ENCODE results near the gene ROBO4. TPM values are rescaled to one million over a fixed set of nuclear protein-coding genes. Genes with fewer than 3 reads are reported as not detected.

The ROBO4 gene
- total and polyA plus RNA-seq, 9 of the 15 experiments (the other 6 are each of a cell fraction or from before 2014, with no cell fraction given) = not detected

GRCh38 chr11:124840666-124841065 is 57.0 kb downstream of the ROBO4 start:
- DNase-seq (ENCODE audit: extremely low read depth in 1 of 4, low spot score in 3 of 4) (no peak), FAIRE-seq (no peak), ATAC-seq (no peak)
- no peak overlapping the region for H2AFZ ChIP-seq (ENCODE audit: low read depth, low read length)
- H3K4me2 ChIP-seq (ENCODE audit: insufficient read depth, low read length) = no peak overlapping the region
- H3K9me3 ChIP-seq (replicated peaks; ENCODE audit: control insufficient read depth, insufficient read depth, low read depth, low read length) = no peaks in the 10 kb centered on the region
- no TSS peak for BruUV-seq (replicated peaks)
- H3K4me1 ChIP-seq (replicated peaks in 1 of 2; ENCODE audit: control insufficient read depth in 2 of 2, insufficient read depth in 2 of 2, low read length in 2 of 2) = peaks cover 3 to 16% of the 10 kb centered on the region in 2 experiments; a peak in 3 of 5 replicates
- intact Hi-C loops (cut with micrococcal nuclease) (no loop called here), in situ Hi-C loops (cut with MboI) (loop anchor here (25.0 kb wide), 1 partner anchor 428 kb away; the partner anchor contains the start of gene OR8B4)
- H3K27me3 ChIP-seq (ENCODE audit: control insufficient read depth in 2 of 2, insufficient read depth in 2 of 2, low read length in 2 of 2) = peaks cover 66 to 67% of the 10 kb centered on the region in 2 experiments
- 0 out of 2 replicates have a peak, but pooled peaks cover 6% of the 10 kb centered on the region for H4K20me1 ChIP-seq (replicated peaks; ENCODE audit: control insufficient read depth, insufficient read depth, low read length)
- H3K4me3 ChIP-seq = no peak overlapping the region
- no peak overlapping the region for H3K9ac ChIP-seq (ENCODE audit: insufficient read depth in 1 of 2, low read depth in 2 of 2, low read length in 2 of 2)
- ChIA-PET POLR2A (interaction anchor here (0.6 kb wide), 1 partner anchor 218 kb away, joined by 3 read pairs; the partner anchor contains the start of gene TBRG1), CTCF (ENCODE audit: low intra/inter-chr PET ratio) (no interaction called here)
- WGBS (ENCODE audit: insufficient coverage, low coverage, missing lambda C conversion rate) = 4% methylated on average over 1 of the region's 1 CpG
- no peak overlapping the region for H3K27ac ChIP-seq (ENCODE audit: extremely low read depth, low read depth, low read length)
- no peaks in the 10 kb centered on the region for H3K36me3 ChIP-seq (ENCODE audit: control insufficient read depth, insufficient read depth, low read length)
- no peaks in the 10 kb centered on the region for H3K9me1 ChIP-seq (ENCODE audit: control insufficient read depth, insufficient read depth, low read length)
- no peaks in the 10 kb centered on the region for H3K79me2 ChIP-seq (ENCODE audit: control insufficient read depth, insufficient read depth, low read length)
- TF ChIP-seq HDAC6 (IDR thresholded peaks at IDR 0.05; ENCODE audit: low read depth, low read length) = no peak
- no peak for TF ChIP-seq ATF1 (CRISPR knock-in tag; IDR thresholded peaks at IDR 0.05)
- TF ChIP-seq ATF1 (tag; IDR thresholded peaks at IDR 0.05) = no peak
- TF ChIP-seq, protein P1, sequence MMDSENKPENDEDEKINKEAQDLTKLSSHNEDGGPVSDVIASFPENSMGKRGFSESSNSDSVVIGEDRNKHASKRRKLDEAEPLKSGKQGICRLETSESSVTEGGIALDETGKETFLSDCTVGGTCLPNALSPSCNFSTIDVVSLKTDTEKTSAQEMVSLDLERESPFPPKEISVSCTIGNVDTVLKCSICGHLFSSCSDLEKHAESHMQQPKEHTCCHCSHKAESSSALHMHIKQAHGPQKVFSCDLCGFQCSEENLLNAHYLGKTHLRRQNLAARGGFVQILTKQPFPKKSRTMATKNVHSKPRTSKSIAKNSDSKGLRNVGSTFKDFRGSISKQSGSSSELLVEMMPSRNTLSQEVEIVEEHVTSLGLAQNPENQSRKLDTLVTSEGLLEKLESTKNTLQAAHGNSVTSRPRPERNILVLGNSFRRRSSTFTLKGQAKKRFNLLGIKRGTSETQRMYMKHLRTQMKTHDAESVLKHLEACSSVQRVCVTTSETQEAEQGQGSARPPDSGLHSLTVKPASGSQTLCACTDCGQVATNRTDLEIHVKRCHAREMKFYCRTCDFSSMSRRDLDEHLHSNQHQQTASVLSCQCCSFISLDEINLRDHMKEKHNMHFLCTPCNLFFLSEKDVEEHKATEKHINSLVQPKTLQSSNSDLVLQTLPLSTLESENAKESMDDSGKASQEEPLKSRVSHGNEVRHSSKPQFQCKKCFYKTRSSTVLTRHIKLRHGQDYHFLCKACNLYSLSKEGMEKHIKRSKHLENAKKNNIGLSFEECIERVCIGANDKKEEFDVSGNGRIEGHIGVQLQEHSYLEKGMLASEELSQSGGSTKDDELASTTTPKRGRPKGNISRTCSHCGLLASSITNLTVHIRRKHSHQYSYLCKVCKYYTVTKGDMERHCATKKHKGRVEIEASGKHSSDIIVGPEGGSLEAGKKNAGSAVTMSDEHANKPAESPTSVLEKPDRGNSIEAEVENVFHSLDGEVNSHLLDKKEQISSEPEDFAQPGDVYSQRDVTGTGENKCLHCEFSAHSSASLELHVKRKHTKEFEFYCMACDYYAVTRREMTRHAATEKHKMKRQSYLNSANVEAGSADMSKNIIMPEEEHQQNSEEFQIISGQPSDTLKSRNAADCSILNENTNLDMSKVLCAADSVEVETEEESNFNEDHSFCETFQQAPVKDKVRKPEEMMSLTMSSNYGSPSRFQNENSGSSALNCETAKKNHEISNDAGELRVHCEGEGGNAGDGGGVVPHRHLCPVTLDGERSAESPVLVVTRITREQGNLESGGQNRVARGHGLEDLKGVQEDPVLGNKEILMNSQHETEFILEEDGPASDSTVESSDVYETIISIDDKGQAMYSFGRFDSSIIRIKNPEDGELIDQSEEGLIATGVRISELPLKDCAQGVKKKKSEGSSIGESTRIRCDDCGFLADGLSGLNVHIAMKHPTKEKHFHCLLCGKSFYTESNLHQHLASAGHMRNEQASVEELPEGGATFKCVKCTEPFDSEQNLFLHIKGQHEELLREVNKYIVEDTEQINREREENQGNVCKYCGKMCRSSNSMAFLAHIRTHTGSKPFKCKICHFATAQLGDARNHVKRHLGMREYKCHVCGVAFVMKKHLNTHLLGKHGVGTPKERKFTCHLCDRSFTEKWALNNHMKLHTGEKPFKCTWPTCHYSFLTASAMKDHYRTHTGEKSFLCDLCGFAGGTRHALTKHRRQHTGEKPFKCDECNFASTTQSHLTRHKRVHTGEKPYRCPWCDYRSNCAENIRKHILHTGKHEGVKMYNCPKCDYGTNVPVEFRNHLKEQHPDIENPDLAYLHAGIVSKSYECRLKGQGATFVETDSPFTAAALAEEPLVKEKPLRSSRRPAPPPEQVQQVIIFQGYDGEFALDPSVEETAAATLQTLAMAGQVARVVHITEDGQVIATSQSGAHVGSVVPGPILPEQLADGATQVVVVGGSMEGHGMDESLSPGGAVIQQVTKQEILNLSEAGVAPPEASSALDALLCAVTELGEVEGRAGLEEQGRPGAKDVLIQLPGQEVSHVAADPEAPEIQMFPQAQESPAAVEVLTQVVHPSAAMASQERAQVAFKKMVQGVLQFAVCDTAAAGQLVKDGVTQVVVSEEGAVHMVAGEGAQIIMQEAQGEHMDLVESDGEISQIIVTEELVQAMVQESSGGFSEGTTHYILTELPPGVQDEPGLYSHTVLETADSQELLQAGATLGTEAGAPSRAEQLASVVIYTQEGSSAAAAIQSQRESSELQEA (IDR thresholded peaks at IDR 0.05; ENCODE audit: low read depth) = no peak
- TF ChIP-seq BHLHE40 (IDR thresholded peaks at IDR 0.05; ENCODE audit: low read length) = no peak
- TF ChIP-seq, protein P2, sequence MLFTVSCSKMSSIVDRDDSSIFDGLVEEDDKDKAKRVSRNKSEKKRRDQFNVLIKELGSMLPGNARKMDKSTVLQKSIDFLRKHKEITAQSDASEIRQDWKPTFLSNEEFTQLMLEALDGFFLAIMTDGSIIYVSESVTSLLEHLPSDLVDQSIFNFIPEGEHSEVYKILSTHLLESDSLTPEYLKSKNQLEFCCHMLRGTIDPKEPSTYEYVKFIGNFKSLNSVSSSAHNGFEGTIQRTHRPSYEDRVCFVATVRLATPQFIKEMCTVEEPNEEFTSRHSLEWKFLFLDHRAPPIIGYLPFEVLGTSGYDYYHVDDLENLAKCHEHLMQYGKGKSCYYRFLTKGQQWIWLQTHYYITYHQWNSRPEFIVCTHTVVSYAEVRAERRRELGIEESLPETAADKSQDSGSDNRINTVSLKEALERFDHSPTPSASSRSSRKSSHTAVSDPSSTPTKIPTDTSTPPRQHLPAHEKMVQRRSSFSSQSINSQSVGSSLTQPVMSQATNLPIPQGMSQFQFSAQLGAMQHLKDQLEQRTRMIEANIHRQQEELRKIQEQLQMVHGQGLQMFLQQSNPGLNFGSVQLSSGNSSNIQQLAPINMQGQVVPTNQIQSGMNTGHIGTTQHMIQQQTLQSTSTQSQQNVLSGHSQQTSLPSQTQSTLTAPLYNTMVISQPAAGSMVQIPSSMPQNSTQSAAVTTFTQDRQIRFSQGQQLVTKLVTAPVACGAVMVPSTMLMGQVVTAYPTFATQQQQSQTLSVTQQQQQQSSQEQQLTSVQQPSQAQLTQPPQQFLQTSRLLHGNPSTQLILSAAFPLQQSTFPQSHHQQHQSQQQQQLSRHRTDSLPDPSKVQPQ (CRISPR knock-in tag; IDR thresholded peaks at IDR 0.05; ENCODE audit: borderline replicate concordance) = no peak
- no peak for TF ChIP-seq ARID3B (CRISPR knock-in tag; IDR thresholded peaks at IDR 0.05; ENCODE audit: borderline replicate concordance)
- no peak for TF ChIP-seq SLC30A9 (CRISPR knock-in tag; IDR thresholded peaks at IDR 0.05)
- TF ChIP-seq PKNOX1 (IDR thresholded peaks at IDR 0.05) = no peak
- TF ChIP-seq ZNF75A (CRISPR knock-in tag; IDR thresholded peaks at IDR 0.05) = no peak

All from K562 (cell line).